H1 (cell line): ENCODE results near the gene GALNT17. TPM values are rescaled to one million over a fixed set of nuclear protein-coding genes. Genes with fewer than 3 reads are reported as not detected.

ENCODE experiments used
- CTCF ChIA-PET: fragments of 300-600 bp; sonication (Branson Sonifier 250); formaldehyde crosslinking; loops from one replicate; lab custom pipeline; 2021; ENCODE audit not compliant: partially characterized antibody; lab: Charles Lee
- POLR2A ChIA-PET: fragments of 300-600 bp; sonication (Branson Sonifier 250); formaldehyde crosslinking; loops from one replicate; lab custom pipeline; 2021; ENCODE audit warnings: inconsistent platforms; ENCODE audit not compliant: partially characterized antibody; lab: Charles Lee
- DNase-seq, 2 experiments: peaks; one replicate each; pipeline versions ENCODE4 v3.0.0 to v3.0.0-alpha.2; 2010 to 2022; ENCODE audit warnings: low spot score in 2 of 2, low read depth in 1 of 2, mixed read lengths in 1 of 2
- FAIRE-seq: peaks from 2 replicates; lab custom pipeline; 2011; peaks lifted over from hg19 to GRCh38; lab: Jason Lieb, UNC
- H2AFZ ChIP-seq: 2 replicates; pipeline ENCODE4 v1.8.1; 2012; ENCODE audit warnings: low read length, inconsistent platforms
- H2AK5ac ChIP-seq: 2 replicates; pipeline ENCODE4 v1.6.1; 2013; ENCODE audit warnings: low read depth, low read length
- H2BK120ac ChIP-seq: replicated peaks from 2 replicates; pipeline ENCODE3; 2013; ENCODE audit warnings: low read depth, low read length, inconsistent platforms
- H2BK12ac ChIP-seq: 2 replicates; pipeline ENCODE4 v1.6.1; 2013; ENCODE audit warnings: low read depth, low read length
- H2BK15ac ChIP-seq: 2 replicates; pipeline ENCODE4 v1.6.1; 2013; ENCODE audit warnings: low read length
- H2BK20ac ChIP-seq: 2 replicates; pipeline ENCODE4 v1.6.1; 2013; ENCODE audit warnings: low read length
- H2BK5ac ChIP-seq: 2 replicates; pipeline ENCODE4 v1.6.1; 2013; ENCODE audit warnings: low read depth, low read length
- H3K14ac ChIP-seq: 2 replicates; pipeline ENCODE4 v1.6.1; 2013; ENCODE audit warnings: inconsistent platforms; ENCODE audit not compliant: insufficient read length
- H3K18ac ChIP-seq: 2 replicates; pipeline ENCODE4 v1.6.1; 2013; ENCODE audit warnings: low read length; ENCODE audit errors: extremely low read depth
- H3K23ac ChIP-seq: 2 replicates; pipeline ENCODE4 v1.6.1; 2013; ENCODE audit warnings: inconsistent platforms; ENCODE audit not compliant: insufficient read length
- H3K23me2 ChIP-seq: 2 replicates; pipeline ENCODE4 v1.6.1; 2013; ENCODE audit warnings: low read depth, low read length
- H3K27ac ChIP-seq: 2 replicates; pipeline ENCODE4 v1.6.1; 2011; ENCODE audit warnings: low read depth, low read length, inconsistent platforms
- H3K27me3 ChIP-seq, 4 experiments: replicated peaks in 1 of 4; 1 replicate in 1 of 4; 2 replicates in 3 of 4; pipeline versions ENCODE4 v1.6.1 to v1.8.1; 2011 to 2013; ENCODE audit warnings: low read length in 3 of 4, mild to moderate bottlenecking in 3 of 4, inconsistent platforms in 2 of 4, mixed read lengths in 2 of 4, moderate library complexity in 1 of 4; ENCODE audit not compliant: control insufficient read depth in 3 of 4, insufficient read depth in 3 of 4; ENCODE audit errors: extremely low read depth in 1 of 4
- H3K36me3 ChIP-seq, 4 experiments: 2 replicates each; pipeline versions ENCODE4 v1.6.1 to v1.8.1; 2011 to 2013; ENCODE audit warnings: mild to moderate bottlenecking in 4 of 4, low read length in 3 of 4, moderate library complexity in 2 of 4, control low read depth in 1 of 4, inconsistent platforms in 1 of 4; ENCODE audit not compliant: insufficient read depth in 4 of 4, control insufficient read depth in 2 of 4
- H3K4ac ChIP-seq: replicated peaks from 2 replicates; pipeline ENCODE3; 2013; ENCODE audit warnings: low read length, low read depth, mixed read lengths, inconsistent platforms; ENCODE audit not compliant: insufficient read length
- H3K4me1 ChIP-seq, 4 experiments: replicated peaks in 1 of 4; 1 replicate in 1 of 4; 2 replicates in 3 of 4; pipeline versions ENCODE4 v1.6.1 to v1.8.1; 2011 to 2013; ENCODE audit warnings: low read length in 3 of 4, inconsistent platforms in 2 of 4, mixed read lengths in 1 of 4; ENCODE audit not compliant: insufficient read depth in 4 of 4, control insufficient read depth in 3 of 4
- H3K4me2 ChIP-seq, 2 experiments: 2 replicates each; pipeline versions ENCODE4 v1.6.1 to v1.8.1; 2011 to 2013; ENCODE audit warnings: low read depth in 2 of 2, low read length in 2 of 2, control low read depth in 1 of 2, inconsistent platforms in 1 of 2, mild to moderate bottlenecking in 1 of 2; ENCODE audit not compliant: insufficient read depth in 1 of 2
- H3K4me3 ChIP-seq, 4 experiments: fragments of 200-600, 300-600 bp in 1 of 4; sonication (generic), shearing (Covaris generic), sonication (Bioruptor Twin) in 1 of 4; 2 replicates each; pipeline versions ENCODE4 v1.5.1 to v1.8.1; 2011 to 2016; ENCODE audit warnings: low read length in 4 of 4, low read depth in 3 of 4, control low read depth in 2 of 4, inconsistent platforms in 2 of 4, mild to moderate bottlenecking in 2 of 4, mixed read lengths in 1 of 4, moderate library complexity in 1 of 4; ENCODE audit not compliant: insufficient read depth in 2 of 4; ENCODE audit errors: extremely low read depth in 1 of 4
- H3K56ac ChIP-seq: replicated peaks from 2 replicates; pipeline ENCODE3; 2013; ENCODE audit warnings: low read depth, mild to moderate bottlenecking, mixed read lengths, low read length, inconsistent platforms; ENCODE audit not compliant: insufficient read length
- H3K79me1 ChIP-seq: 2 replicates; pipeline ENCODE4 v1.6.1; 2013; ENCODE audit warnings: low read depth, low read length, control low read depth
- H3K79me2 ChIP-seq, 2 experiments: 2 replicates each; pipeline versions ENCODE4 v1.6.1 to v1.8.1; 2012 to 2013; ENCODE audit warnings: low read length in 2 of 2, mild to moderate bottlenecking in 2 of 2, inconsistent platforms in 1 of 2; ENCODE audit not compliant: insufficient read depth in 2 of 2, control insufficient read depth in 1 of 2
- H3K9ac ChIP-seq, 4 experiments: replicated peaks in 1 of 4; 1 replicate in 1 of 4; 2 replicates in 3 of 4; pipeline versions ENCODE4 v1.6.1 to v1.8.1; 2011 to 2013; ENCODE audit warnings: low read depth in 3 of 4, low read length in 3 of 4, control low read depth in 2 of 4, mild to moderate bottlenecking in 2 of 4, moderate library complexity in 2 of 4, inconsistent platforms in 1 of 4; ENCODE audit errors: extremely low read depth in 1 of 4
- H3K9me3 ChIP-seq, 2 experiments: 2 replicates each; pipeline versions ENCODE4 v1.6.1 to v1.8.1; 2012 to 2013; ENCODE audit warnings: mild to moderate bottlenecking in 2 of 2, moderate library complexity in 2 of 2, control low read depth in 1 of 2, inconsistent platforms in 1 of 2, low read depth in 1 of 2, low read length in 1 of 2, mixed read lengths in 1 of 2; ENCODE audit not compliant: insufficient read depth in 2 of 2
- H4K20me1 ChIP-seq, 2 experiments: replicated peaks in 1 of 2; 2 replicates each; pipeline versions ENCODE3 to v1.8.1; 2011 to 2013; ENCODE audit warnings: inconsistent platforms in 2 of 2, low read length in 2 of 2, mild to moderate bottlenecking in 1 of 2; ENCODE audit not compliant: insufficient read depth in 2 of 2, control insufficient read depth in 1 of 2
- H4K5ac ChIP-seq: 2 replicates; pipeline ENCODE4 v1.6.1; 2013; ENCODE audit warnings: low read length, low read depth, mixed read lengths, inconsistent platforms; ENCODE audit not compliant: insufficient read length
- H4K8ac ChIP-seq: 2 replicates; pipeline ENCODE4 v1.8.0; 2013; ENCODE audit warnings: mild to moderate bottlenecking, moderate library complexity, low read length, inconsistent platforms; ENCODE audit not compliant: insufficient read depth; ENCODE audit errors: extremely low read depth
- H4K91ac ChIP-seq: replicated peaks from 2 replicates; pipeline ENCODE3; 2013; ENCODE audit warnings: low read length, mixed read lengths, inconsistent platforms; ENCODE audit not compliant: insufficient read length
- BCL11A ChIP-seq, 2 experiments: IDR thresholded peaks; one replicate each; pipeline ENCODE4 v1.6.1; 2011; ENCODE audit warnings: low read depth in 2 of 2, low read length in 2 of 2, mild to moderate bottlenecking in 2 of 2
- CHD2 ChIP-seq: IDR thresholded peaks from 2 replicates; pipeline ENCODE4 v1.6.1; 2012; ENCODE audit warnings: low read length, improper control_type of control experiment
- FOSL1 ChIP-seq: IDR thresholded peaks from 2 replicates; pipeline ENCODE4 v1.6.1; 2011; ENCODE audit warnings: mild to moderate bottlenecking, low read depth, low read length, moderate library complexity; ENCODE audit not compliant: insufficient read depth
- POLR2AphosphoS5 ChIP-seq: IDR thresholded peaks from 2 replicates; pipeline ENCODE4 v1.6.1; 2011; ENCODE audit warnings: low read depth, low read length
- POU5F1 ChIP-seq: IDR thresholded peaks from 2 replicates; pipeline ENCODE4 v1.6.1; 2011; ENCODE audit warnings: low read depth, mild to moderate bottlenecking, low read length, moderate library complexity
- RAD21 ChIP-seq, 2 experiments: IDR thresholded peaks in 1 of 2; conservative IDR thresholded peaks in 1 of 2; 2 replicates each; pipeline ENCODE4 v1.6.1; 2011; ENCODE audit warnings: low read depth in 2 of 2, low read length in 2 of 2, improper control_type of control experiment in 1 of 2, inconsistent platforms in 1 of 2, mild to moderate bottlenecking in 1 of 2, moderate library complexity in 1 of 2
- SP2 ChIP-seq: IDR thresholded peaks from 2 replicates; pipeline ENCODE4 v1.6.1; 2012; ENCODE audit warnings: mild to moderate bottlenecking, low read length, inconsistent platforms
- SUZ12 ChIP-seq: fragments of 200-600 bp; sonication (generic); IDR thresholded peaks from 2 replicates; pipeline ENCODE4 v1.6.1; 2012; ENCODE audit warnings: mild to moderate bottlenecking, inconsistent platforms, low read length, moderate library complexity, mixed read lengths
- WGBS, 2 experiments: shearing (Covaris generic) in 1 of 2; methylation state at CpG; one replicate each; pipeline versions ENCODE4 v1.1.6 to v1.1.7; 2013 to 2015; ENCODE audit warnings: low lambda C conversion rate in 2 of 2, mixed read lengths in 2 of 2, inconsistent platforms in 1 of 2, low coverage in 1 of 2, missing lambda C conversion rate in 1 of 2; ENCODE audit not compliant: insufficient replicate concordance in 2 of 2, insufficient coverage in 1 of 2, insufficient read length in 1 of 2; ENCODE audit errors: extremely low coverage in 1 of 2, missing lambda C conversion rate in 1 of 2; 5-methylcytosine and 5-hydroxymethylcytosine counted together
- polyA plus RNA-seq, 7 experiments: library from polyadenylated mRNA; depleted of rRNA in 3 of 7; stranded (reverse) in 5 of 7; unstranded in 2 of 7; fragments of >200 nt in 5 of 7; fragments of 200-250 nt in 2 of 7; gene quantifications; 1 replicate in 5 of 7; 2 replicates in 1 of 7; 4 replicates in 1 of 7; pipeline versions ENCODE4 v1.2.1 to v1.2.3, GENCODE V29; 2011 to 2013; ENCODE audit warnings: missing spikeins in 2 of 7, mixed read lengths in 2 of 7
- total RNA-seq: library from RNA; stranded (reverse); fragmentation: NEBNext Ultra II Directional; extraction: Animal tissue kit (Norgen Biotek cat#: 25700); gene quantifications from 2 replicates; pipeline ENCODE4 v1.2.1, GENCODE V29; 2021

GALNT17 gene
- total and polyA plus RNA-seq, 2 of the 8 experiments (the other 6 are each of a cell fraction or from before 2014, with no cell fraction given), result 37.7 to 47.0 TPM

DNA sequence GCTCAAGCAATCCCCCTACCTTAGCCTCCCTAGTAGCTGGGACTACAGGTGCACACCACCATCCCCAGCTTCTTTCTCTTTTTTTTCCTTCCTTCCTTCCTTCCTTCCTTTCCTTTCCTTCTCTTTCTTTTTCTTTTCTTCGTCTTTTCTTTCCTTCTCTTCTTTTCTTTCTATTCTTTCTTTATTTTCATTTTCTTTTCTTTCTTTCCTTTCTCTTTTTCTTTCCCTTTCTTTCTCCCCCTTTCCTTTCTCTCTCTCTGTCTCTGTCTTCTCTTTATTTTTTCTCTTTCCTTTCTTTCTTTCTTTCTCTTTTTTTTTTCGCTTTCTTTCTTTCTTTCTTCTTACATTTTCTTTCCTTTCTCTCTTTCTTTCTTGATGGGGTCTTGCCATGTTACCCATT, 621.3 kb downstream of the GALNT17 start:
- Histone ChIP-seq H3K36me3 (no peaks in the 10 kb centered on the region), H3K79me1 (no peaks in the 10 kb centered on the region), H3K4me3 (no peak overlapping the region), H2AK5ac (no peak overlapping the region), H4K91ac (no peak overlapping the region), H4K8ac (no peak overlapping the region), H3K18ac (no peak overlapping the region), H3K23ac (no peak overlapping the region), H2BK5ac (no peak overlapping the region), H3K4me1 (no peaks in the 10 kb centered on the region; a peak in 1 of 7 replicates), H3K23me2 (no peaks in the 10 kb centered on the region; the same call in 1 of the 2 replicates), H2BK20ac (no peak overlapping the region), H2AFZ (no peak overlapping the region), H2BK15ac (no peak overlapping the region), H2BK12ac (no peak overlapping the region), H3K27me3 (no peaks in the 10 kb centered on the region), H2BK120ac (no peak overlapping the region), H3K9me3 (peaks cover 0 to 7% of the 10 kb centered on the region in 2 experiments; a peak in 1 of 4 replicates), H3K4me2 (no peak overlapping the region), H3K4ac (no peak overlapping the region), H3K79me2 (no peaks in the 10 kb centered on the region), H4K20me1 (no peaks in the 10 kb centered on the region), H3K9ac (no peak overlapping the region), H3K14ac (no peak overlapping the region), H3K27ac (no peak overlapping the region), H3K56ac (no peak overlapping the region), H4K5ac (no peak overlapping the region)
- WGBS, 2 experiments, result 48 to 85% methylated on average over 2 of the region's 2 CpGs
- ChIA-PET CTCF (interaction anchor here (0.6 to 3.4 kb wide), 13 partner anchors 12 to 743 kb away, joined by 3 to 14 read pairs (median 4); no protein-coding TSS in a partner anchor), POLR2A (no interaction called here)
- TF ChIP-seq CHD2, result no peak
- TF ChIP-seq FOSL1, result no peak
- TF ChIP-seq POU5F1, result no peak
- TF ChIP-seq BCL11A (IDR thresholded peaks at IDR 0.05; ENCODE audit: low read depth in 2 of 2, low read length in 2 of 2), result no peak
- no peak for TF ChIP-seq SUZ12
- TF ChIP-seq RAD21 (IDR thresholded peaks at IDR 0.05 in 1 of 2, conservative IDR thresholded peaks at IDR 0.05 in 1 of 2; ENCODE audit: low read depth in 2 of 2, low read length in 2 of 2), result no peak
- TF ChIP-seq SP2, result no peak
- TF ChIP-seq POLR2AphosphoS5, result no peak
- FAIRE-seq, result no peak
- DNase-seq, result no peak
